Heart left ventricle (tissue), 16 donors: ENCODE results near the gene MYO6. TPM values are rescaled to one million over a fixed set of nuclear protein-coding genes. Genes with fewer than 3 reads are reported as not detected.
"Not testable (repeated sequence)": the region's sequence is repeated elsewhere in the genome, so short reads cannot be mapped to it uniquely, and the experiment has no call there.

ENCODE experiments used
- ATAC-seq, 4 donors: fragments of 200-7000 bp; cut with Tn5 transposase; one replicate each; pipeline ENCODE4 v1.9.1; 2020 to 2022; ENCODE audit warnings: moderate library complexity in 4 of 4, mild to moderate bottlenecking in 3 of 4, moderate number of reproducible peaks in 1 of 4
- DNase-seq, 5 donors: peaks; one replicate each; pipeline ENCODE4 v3.0.0-alpha.2; 2020
- H3K27ac ChIP-seq, 12 donors: fragments of 200-600 bp; sonication (generic) in 4 of 12; one replicate each; pipeline versions ENCODE4 v1.5.0 to v1.8.0; 2016 to 2022; ENCODE audit warnings: mild to moderate bottlenecking in 2 of 12
- H3K27me3 ChIP-seq, 9 donors: fragments of 200-600 bp; sonication (generic) in 2 of 9; one replicate each; pipeline versions ENCODE4 v1.5.1 to v1.8.0; 2016 to 2022; ENCODE audit warnings: mild to moderate bottlenecking in 3 of 9
- H3K36me3 ChIP-seq, 9 donors: fragments of 200-600 bp; sonication (generic) in 2 of 9; one replicate each; pipeline versions ENCODE4 v1.5.0 to v1.8.0; 2018 to 2022; ENCODE audit warnings: mild to moderate bottlenecking in 2 of 9
- H3K4me1 ChIP-seq, 12 donors: fragments of 200-600 bp; sonication (generic) in 4 of 12; one replicate each; pipeline versions ENCODE4 v1.5.0 to v1.8.0; 2016 to 2022; ENCODE audit warnings: mild to moderate bottlenecking in 3 of 12
- H3K4me3 ChIP-seq, 12 donors: fragments of 200-600 bp; sonication (generic) in 4 of 12; one replicate each; pipeline versions ENCODE4 v1.5.0 to v1.8.0; 2017 to 2022; ENCODE audit warnings: mild to moderate bottlenecking in 9 of 12, moderate library complexity in 4 of 12
- H3K9me3 ChIP-seq, 12 donors: fragments of 200-600 bp; sonication (generic) in 4 of 12; one replicate each; pipeline versions ENCODE4 v1.5.0 to v1.8.0; 2016 to 2022; ENCODE audit warnings: mild to moderate bottlenecking in 1 of 12
- POLR2A ChIP-seq, 2 donors: fragments of 450-650 bp; IDR thresholded peaks; one replicate each; pipeline ENCODE4 v1.6.1; 2017; ENCODE audit warnings: antibody characterized with exemption in 2 of 2, mild to moderate bottlenecking in 2 of 2, moderate library complexity in 2 of 2
- WGBS, 4 donors: extraction: QIAGEN DNeasy Blood & Tissue Kit in 2 of 4; methylation state at CpG; one replicate each; pipeline versions ENCODE4 v1.1.5 to v1.1.7; 2013 to 2018; 5-methylcytosine and 5-hydroxymethylcytosine counted together
- intact Hi-C, 10 donors: fragments of 100-400 bp; cut with DNase I; formaldehyde crosslinking; loops; one replicate each; pipeline versions ENCODE4 v1.11.1 to v1.14.2; 2022
- long read RNA-seq, 3 donors: library from polyadenylated mRNA; unstranded; transcript quantifications; one replicate each; pipeline ENCODE4 v2.0.0, GENCODE V29; 2020 to 2021
- polyA plus RNA-seq, 2 donors: library from polyadenylated mRNA; stranded (reverse); fragments of 200-250 nt; gene quantifications; one replicate each; pipeline ENCODE4 v1.2.3, GENCODE V29; 2013
- total RNA-seq, 9 donors: library from RNA; depleted of rRNA in 2 of 9; stranded (reverse); fragments of >200 nt in 2 of 9; fragmentation: NEBNext Ultra II Directional in 3 of 9; extraction: Animal tissue kit (Norgen Biotek cat#: 25700) in 3 of 9; gene quantifications; one replicate each; pipeline versions ENCODE4 v1.1.0 to v1.2.4, GENCODE V29; 2016 to 2023
- TF ChIP-seq, protein P1 (sequence below), 12 donors: fragments of 200-600 bp; sonication (generic) in 4 of 12; IDR thresholded peaks; one replicate each; pipeline versions ENCODE4 v1.5.0 to v1.8.0; 2018 to 2022; ENCODE audit warnings: antibody characterized with exemption in 12 of 12, mild to moderate bottlenecking in 5 of 12
- donor health status: ischemic (EF 13 %, LVEDD 7.1; RV severe dilation, severe dysfunction).
- donor health status: healthy with polysubstance abuse.
- donor health status: DM: no; HTN: yes; CAD: no.
- donor health status: DM: no; HTN: no; CAD: no.
- donor health status: ischemic (EF 25% LVEDD 6.9; RV normal size, moderate dysfunction).
- donor health status: ischemic (EF 25% LVEDD 5.7; RV mildly dilated, moderate dysfunction).
- donor health status: healthy.
- donor health status: DM: yes; HTN: yes; CAD: no.
- donor health status: ischemic (EF 35%, LVEDD 5.7; RV mildly dilated, moderate dysfunction).
- donor health status: nonischemic (EF 11% LVEDD 7.7; RV severe dilation, severe dysfunction).
- donor health status: DM: yes; HTN: yes; CAD: no.
- donor health status: PGD.
- donor health status: ischemic (EF 29% LVEDD 5.4; RV normal size, mild dysfunction).
- donor health status: nonischemic (EF 23%, LVEDD 6.1; RV moderate dilation, normal function).

The MYO6 gene
- total RNA-seq (1 to 10 TPM; 4.2 to 9.5 (median 5.8) TPM), polyA plus RNA-seq (1 to 10 TPM; 3.1 to 4.1 TPM)
- long read RNA-seq, donor 1, partial matches to known transcripts = 9 of 16 reads
- long read RNA-seq, donor 1, other reads (novel, unspliced or antisense) = 7 of 16 reads
- long read RNA-seq, donor 2, partial matches to known transcripts = 15 of 22 reads
- long read RNA-seq, donor 2, other reads (novel, unspliced or antisense) = 7 of 22 reads
- long read RNA-seq, donor 3, partial matches to known transcripts = 9 of 14 reads
- long read RNA-seq, donor 3, other reads (novel, unspliced or antisense) = 5 of 14 reads

DNA sequence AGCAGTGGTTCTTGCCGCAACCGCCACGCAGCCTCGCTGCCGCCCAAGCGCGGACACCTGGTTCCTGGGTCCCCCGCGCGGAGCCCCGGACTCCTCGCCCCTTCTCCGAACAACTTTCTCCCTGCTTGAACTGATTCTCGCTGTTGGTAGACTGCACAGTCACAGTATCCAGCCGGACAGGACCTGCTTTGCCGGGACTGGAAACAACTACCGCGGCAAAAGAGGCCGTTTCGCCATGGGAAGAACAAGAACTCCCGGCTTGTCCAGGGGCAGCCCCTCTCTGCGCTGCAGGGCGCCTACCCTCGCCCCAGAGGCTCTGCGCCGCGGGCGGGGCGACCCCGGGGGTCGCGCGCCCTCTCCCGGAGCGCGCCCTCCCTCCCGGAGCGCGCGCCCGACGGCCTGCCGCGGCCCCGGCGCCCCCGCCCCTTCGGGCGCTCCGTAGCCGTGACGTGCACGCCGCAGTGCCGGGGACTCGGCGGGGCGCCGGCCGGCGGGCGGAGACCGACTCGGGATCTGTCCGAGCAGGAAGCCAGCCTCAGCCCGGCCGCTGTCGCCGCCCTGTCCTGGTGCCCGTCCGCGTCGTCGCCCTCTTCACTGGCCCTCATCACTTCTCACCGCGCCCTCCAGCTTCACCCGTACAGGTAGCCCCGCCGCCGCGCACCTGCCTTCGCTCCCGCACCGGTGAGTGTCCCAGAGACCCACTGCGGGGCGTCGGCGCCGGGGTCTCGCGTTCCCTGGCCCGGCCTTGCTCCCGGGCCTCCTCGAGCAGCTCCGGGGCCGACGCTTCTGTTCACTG, at the start of gene MYO6:
MYO6 (plus strand) TSS at position 497 of the 796 bp plus-strand sequence. CDS start 68,309 bp downstream, outside the sequence.
- Histone ChIP-seq H3K27ac (peak within 1 kb of the TSS in 11 of 12 donors; percentile 71 to 90 (median 81)), H3K9me3 (no peaks in the 10 kb centered on the region), H3K36me3 (no peaks in the 10 kb centered on the region), H3K27me3 (peaks cover 0 to 55% (median 0%) of the 10 kb centered on the region in 9 donors), H3K4me1 (peaks cover 0 to 33% (median 13%) of the 10 kb centered on the region in 12 donors), H3K4me3 (peak within 1 kb of the TSS; percentile 64 to 100 (median 97))
- TF ChIP-seq, protein P1, sequence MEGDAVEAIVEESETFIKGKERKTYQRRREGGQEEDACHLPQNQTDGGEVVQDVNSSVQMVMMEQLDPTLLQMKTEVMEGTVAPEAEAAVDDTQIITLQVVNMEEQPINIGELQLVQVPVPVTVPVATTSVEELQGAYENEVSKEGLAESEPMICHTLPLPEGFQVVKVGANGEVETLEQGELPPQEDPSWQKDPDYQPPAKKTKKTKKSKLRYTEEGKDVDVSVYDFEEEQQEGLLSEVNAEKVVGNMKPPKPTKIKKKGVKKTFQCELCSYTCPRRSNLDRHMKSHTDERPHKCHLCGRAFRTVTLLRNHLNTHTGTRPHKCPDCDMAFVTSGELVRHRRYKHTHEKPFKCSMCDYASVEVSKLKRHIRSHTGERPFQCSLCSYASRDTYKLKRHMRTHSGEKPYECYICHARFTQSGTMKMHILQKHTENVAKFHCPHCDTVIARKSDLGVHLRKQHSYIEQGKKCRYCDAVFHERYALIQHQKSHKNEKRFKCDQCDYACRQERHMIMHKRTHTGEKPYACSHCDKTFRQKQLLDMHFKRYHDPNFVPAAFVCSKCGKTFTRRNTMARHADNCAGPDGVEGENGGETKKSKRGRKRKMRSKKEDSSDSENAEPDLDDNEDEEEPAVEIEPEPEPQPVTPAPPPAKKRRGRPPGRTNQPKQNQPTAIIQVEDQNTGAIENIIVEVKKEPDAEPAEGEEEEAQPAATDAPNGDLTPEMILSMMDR (IDR thresholded peaks at IDR 0.05) = no peak
- peak in 1 of 2 donors; percentile 84 for TF ChIP-seq POLR2A (IDR thresholded peaks at IDR 0.05)
- peak; percentile 84 to 98 (median 96) for ATAC-seq
- 0 to 1% (median 0%) methylated on average over 41 to 97 of the region's 97 CpGs for WGBS, 4 donors
- intact Hi-C loops = no loop called here
- DNase-seq = peak; percentile 77 to 88 (median 83)

DNA sequence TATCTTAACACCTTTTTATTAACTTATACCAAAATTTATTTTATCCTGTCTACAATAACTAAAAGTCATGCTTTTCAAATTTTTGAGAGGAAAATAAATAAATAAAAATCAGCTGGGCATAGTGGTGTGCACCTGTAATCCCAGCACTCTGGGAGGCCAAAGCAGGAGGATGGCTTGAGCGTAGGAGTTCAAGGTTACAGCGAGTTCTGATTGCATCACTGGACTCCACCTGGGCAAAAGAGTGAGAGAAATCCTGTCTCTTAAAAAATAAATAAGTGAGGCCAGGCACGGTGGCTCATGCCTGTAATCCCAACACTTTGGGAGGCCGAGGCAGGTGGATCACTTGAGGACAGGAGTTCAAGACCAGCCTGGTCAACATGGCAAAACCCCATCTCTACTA, 40.7 kb upstream of the MYO6 start:
- H3K27ac ChIP-seq, ATAC-seq, H3K9me3 ChIP-seq, DNase-seq, H3K4me1 ChIP-seq, intact Hi-C loops, H3K27me3 ChIP-seq, H3K4me3 ChIP-seq: not testable (repeated sequence)
- H3K36me3 ChIP-seq = peaks cover 0 to 88% (median 66%) of the 10 kb centered on the region in 9 donors
- WGBS, 4 donors = 95 to 100% (median 96%) methylated on average over 4 of the region's 4 CpGs

DNA sequence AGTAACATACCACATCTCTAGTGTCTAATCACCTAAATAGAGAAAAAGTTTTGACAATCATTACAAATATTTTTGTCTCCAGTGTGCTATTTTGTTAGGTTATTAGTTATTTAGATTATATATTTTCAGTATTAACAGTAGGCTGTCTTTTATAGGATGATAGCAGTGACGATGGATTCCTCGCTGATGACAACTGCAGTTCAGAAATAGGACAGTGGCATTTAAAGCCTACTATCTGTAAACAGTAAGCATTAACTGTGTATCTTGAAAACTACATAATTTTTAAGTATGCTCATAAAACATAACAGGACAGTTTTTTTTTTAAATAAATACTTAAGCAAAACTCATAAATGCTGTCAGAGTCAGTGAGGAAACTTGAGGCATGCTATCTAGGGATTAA, 37.9 kb upstream of the MYO6 start:
- ATAC-seq (peak in 2 of 4 donors; percentile 65 to 76), DNase-seq (no peak)
- no peaks in the 10 kb centered on the region for H3K27me3 ChIP-seq
- H3K27ac ChIP-seq = no peak overlapping the region
- peaks cover 0 to 97% (median 77%) of the 10 kb centered on the region in 9 donors for H3K36me3 ChIP-seq
- intact Hi-C loops = no loop called here
- H3K4me3 ChIP-seq = no peak overlapping the region
- WGBS, 4 donors = 66 to 72% (median 69%) methylated on average over 2 of the region's 2 CpGs
- TF ChIP-seq POLR2A (IDR thresholded peaks at IDR 0.05) = no peak
- TF ChIP-seq, protein P1 (IDR thresholded peaks at IDR 0.05) = no peak
- H3K4me1 ChIP-seq = no peaks in the 10 kb centered on the region
- H3K9me3 ChIP-seq = no peaks in the 10 kb centered on the region

DNA sequence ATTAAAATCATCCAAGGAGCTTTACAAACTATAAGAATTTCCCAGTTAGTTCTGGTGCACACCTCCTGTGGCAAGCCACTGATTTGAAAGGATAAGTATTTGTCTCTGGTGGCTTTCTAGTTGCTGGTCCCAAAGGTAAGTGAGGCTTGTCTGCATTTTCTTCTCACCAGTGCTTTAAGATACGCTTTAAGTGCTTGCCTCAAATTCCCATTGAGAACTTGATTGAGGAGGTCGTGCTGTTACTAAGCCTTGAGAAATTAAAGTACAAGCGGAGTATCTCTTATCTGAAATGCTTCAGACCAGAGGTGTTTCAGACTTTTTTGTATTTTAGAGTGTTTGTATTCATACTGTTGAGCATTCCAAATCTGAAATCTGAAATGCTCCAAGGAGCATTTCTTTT, 29.9 kb upstream of the MYO6 start:
- no peak overlapping the region for H3K4me3 ChIP-seq
- intact Hi-C loops = no loop called here
- DNase-seq (no peak), ATAC-seq (no peak)
- H3K27ac ChIP-seq = no peak overlapping the region
- WGBS, 4 donors = 84 to 91% (median 86%) methylated on average over 3 of the region's 3 CpGs
- H3K27me3 ChIP-seq = no peaks in the 10 kb centered on the region
- TF ChIP-seq POLR2A (IDR thresholded peaks at IDR 0.05) = no peak
- TF ChIP-seq, protein P1 (IDR thresholded peaks at IDR 0.05) = no peak
- H3K9me3 ChIP-seq = no peaks in the 10 kb centered on the region
- no peaks in the 10 kb centered on the region for H3K4me1 ChIP-seq
- H3K36me3 ChIP-seq = peaks cover 0 to 40% (median 28%) of the 10 kb centered on the region in 9 donors
